Fibroblast of villous mesenchyme (primary cell): ENCODE results near the gene DVL1. TPM values are rescaled to one million over a fixed set of nuclear protein-coding genes. Genes with fewer than 3 reads are reported as not detected.

Experiments used
- DNase-seq: peaks from one replicate; pipeline ENCODE4 v3.0.0-alpha.2; 2010; ENCODE audit warnings: low read depth
- H3K4me3 ChIP-seq: 2 replicates; pipeline ENCODE4 v1.5.1; 2011; ENCODE audit warnings: low read depth, mild to moderate bottlenecking, low read length
- total RNA-seq: library from RNA; depleted of rRNA; stranded (reverse); fragments of >200 nt; gene quantifications from 2 replicates; pipeline ENCODE4 v1.2.3, GENCODE V29; 2012
- TF ChIP-seq, protein P1 (sequence below): IDR thresholded peaks from 2 replicates; pipeline ENCODE4 v1.5.1; 2012; ENCODE audit warnings: low read depth, mild to moderate bottlenecking, low read length; ENCODE audit not compliant: insufficient read depth

DVL1 gene
- total RNA-seq, 1 donor, result 69.5 TPM

DNA sequence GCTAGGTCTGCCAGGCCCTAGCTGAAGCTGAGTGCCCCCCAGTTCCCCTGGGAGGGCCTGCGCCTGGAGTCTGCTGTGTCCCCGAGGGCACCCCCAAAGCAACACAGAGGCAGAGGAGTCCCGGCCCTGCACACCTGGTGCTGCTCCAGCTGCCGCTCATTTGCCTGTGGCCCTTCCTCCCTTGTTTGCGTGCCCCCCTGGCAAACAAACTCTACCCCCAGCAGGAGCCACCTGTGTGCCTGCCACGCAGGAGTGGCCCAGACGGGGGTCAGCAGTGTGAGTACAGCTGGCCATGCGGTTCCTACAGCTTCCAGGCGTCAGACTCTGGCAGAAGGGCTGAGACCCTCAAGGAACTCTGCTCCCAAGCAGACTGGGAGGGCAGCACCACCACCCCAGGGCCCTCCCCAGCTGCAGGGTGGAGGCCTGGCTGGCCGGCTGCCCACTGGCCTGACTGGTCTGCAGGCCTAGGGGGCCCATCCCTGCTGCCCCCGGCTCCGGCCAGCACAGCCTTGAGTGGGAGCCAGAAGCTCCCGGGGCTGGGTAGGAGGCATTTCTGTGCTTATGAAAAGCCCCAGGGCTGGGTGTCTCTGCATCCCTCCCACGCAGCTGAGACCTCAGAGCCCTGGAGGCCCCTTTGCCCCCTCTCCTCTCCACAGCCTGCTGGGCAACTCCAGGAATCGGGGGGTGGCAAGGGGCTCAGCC is 18.7 kb downstream of the DVL1 start:
- H3K4me3 ChIP-seq, result no peak overlapping the region
- TF ChIP-seq, protein P1, sequence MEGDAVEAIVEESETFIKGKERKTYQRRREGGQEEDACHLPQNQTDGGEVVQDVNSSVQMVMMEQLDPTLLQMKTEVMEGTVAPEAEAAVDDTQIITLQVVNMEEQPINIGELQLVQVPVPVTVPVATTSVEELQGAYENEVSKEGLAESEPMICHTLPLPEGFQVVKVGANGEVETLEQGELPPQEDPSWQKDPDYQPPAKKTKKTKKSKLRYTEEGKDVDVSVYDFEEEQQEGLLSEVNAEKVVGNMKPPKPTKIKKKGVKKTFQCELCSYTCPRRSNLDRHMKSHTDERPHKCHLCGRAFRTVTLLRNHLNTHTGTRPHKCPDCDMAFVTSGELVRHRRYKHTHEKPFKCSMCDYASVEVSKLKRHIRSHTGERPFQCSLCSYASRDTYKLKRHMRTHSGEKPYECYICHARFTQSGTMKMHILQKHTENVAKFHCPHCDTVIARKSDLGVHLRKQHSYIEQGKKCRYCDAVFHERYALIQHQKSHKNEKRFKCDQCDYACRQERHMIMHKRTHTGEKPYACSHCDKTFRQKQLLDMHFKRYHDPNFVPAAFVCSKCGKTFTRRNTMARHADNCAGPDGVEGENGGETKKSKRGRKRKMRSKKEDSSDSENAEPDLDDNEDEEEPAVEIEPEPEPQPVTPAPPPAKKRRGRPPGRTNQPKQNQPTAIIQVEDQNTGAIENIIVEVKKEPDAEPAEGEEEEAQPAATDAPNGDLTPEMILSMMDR, result no peak
- no peak for DNase-seq

DNA sequence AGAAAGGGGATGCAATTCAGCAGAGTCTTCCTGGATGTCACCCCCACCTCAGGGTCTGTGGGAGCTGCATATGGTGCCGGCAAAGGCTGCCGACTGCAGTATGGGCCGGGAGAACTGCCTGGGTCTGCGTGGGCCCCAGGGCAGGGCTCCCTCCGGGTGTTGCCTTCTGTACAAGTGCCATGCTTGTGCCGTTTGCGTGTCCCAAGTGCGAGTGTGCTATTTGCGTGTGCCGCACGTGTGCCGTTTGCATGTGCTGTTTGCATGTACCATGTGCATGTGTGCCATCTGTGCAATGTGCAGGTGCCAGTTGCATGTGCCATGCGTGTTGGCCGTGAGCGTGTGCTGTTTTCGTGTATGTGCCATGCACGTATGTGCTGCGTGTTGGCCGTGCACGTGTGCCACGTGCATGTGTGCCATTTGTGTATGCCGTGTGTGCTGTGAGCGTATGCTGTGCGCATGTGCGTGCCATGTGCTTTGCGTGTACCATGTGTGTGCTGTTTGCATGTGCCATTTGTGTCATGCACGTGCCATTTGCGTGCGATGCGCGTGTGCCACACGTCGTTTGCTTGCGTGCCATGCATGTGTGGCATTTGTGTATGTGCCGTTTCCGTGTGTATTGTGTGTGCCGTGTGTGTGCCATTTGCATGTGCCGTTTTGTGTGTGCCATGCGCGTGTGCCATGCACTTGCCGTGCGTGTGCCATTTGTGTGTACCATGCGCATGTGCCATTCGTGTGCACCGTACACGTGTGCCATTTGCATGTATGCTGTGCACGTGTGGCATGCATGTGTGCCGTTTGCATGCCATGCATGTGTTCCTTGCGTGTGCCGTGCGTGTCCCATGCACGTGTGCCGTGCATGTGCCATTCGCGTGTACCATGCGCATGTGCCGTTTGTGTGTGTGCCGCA is 19.7 kb downstream of the DVL1 start:
- H3K4me3 ChIP-seq, result no peak overlapping the region
- no peak for DNase-seq
- TF ChIP-seq, protein P1, result no peak

DNA sequence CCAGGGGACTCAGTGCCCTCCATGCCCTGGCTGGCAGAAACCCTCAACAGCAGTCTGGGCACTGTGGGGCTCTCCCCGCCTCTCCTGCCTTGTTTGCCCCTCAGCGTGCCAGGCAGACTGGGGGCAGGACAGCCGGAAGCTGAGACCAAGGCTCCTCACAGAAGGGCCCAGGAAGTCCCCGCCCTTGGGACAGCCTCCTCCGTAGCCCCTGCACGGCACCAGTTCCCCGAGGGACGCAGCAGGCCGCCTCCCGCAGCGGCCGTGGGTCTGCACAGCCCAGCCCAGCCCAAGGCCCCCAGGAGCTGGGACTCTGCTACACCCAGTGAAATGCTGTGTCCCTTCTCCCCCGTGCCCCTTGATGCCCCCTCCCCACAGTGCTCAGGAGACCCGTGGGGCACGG is 21.0 kb downstream of the DVL1 start:
- no peak overlapping the region for H3K4me3 ChIP-seq
- TF ChIP-seq, protein P1, result no peak
- DNase-seq, result no peak

DNA sequence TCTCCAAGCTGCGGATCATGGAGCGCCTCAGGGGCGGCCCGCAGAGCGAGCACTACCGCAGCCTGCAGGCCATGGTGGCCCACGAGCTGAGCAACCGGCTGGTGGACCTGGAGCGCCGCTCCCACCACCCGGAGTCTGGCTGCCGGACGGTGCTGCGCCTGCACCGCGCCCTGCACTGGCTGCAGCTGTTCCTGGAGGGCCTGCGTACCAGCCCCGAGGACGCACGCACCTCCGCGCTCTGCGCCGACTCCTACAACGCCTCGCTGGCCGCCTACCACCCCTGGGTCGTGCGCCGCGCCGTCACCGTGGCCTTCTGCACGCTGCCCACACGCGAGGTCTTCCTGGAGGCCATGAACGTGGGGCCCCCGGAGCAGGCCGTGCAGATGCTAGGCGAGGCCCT is 21.9 kb downstream of the DVL1 start:
- H3K4me3 ChIP-seq, result no peak overlapping the region
- TF ChIP-seq, protein P1, result no peak
- DNase-seq, result no peak

DNA sequence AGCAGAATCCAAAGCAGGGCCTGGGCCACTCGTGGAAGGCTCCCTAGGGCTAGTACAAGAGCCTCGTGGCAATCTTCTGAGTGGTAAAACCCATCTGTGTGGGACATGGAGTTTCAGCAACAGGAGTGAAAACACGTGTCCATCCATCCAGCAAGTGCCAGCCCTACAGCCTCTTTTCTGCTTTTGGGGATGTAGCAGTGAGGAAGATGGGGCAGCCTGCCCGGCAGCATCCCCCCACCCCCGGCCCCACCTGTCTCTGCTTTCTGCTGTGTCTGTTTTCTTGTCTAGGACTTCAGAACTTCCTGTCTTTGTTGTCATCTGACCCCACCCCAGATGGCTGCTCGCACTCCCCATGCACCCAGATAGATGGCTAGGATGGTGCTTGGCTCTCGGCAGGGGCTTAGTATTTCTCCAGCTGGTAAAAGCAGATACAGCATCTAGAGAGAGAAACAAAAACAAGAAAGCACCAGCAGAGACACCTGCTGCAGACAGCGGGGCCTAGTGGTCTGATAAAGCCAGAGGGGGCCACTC is 23.1 kb downstream of the DVL1 start:
- H3K4me3 ChIP-seq, result no peak overlapping the region
- TF ChIP-seq, protein P1, result no peak
- DNase-seq, result no peak

DNA sequence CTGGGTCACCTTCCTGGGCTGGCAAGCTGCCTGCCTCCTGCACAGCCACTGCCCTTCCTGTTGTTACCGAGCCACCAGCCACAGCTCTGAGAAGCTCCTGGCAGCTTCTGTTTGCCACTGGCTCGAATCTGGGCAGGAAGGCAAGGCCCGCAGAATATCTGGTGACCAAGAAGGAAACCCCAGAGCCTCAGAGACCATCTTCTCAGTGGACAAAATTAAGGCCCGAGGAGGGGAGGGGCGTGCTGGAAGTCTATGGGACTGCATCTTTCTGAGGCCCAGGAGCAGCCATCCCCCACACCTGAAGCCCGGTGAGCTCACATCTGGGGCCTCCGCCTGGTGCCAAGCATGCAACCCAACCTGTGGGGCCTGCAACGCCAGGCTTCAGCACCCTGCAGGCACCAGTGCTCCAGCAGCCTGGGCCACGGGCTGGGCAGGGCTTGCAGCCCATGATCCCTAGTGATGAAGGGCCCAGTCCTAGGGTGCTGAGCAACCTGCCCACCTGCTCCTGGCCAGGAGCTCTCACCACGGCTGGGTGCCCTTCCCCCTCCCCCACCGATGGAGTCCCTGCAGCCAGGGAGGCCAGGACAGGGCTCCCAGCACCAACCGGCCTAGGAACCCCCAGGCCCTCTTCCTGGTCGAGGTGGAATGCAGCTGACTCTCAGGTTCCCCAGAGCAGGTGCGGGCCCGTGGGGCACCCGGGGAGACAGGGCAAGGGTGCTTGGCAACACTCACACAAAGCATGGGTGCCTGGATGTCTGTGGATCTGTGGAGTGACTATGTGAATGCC is 23.7 kb downstream of the DVL1 start:
- peak overlapping the region; percentile 83 for H3K4me3 ChIP-seq
- no peak for DNase-seq
- TF ChIP-seq, protein P1, result no peak
